Skeletal muscle tissue (tissue), 4 donors: Measurements from ENCODE around the gene IGIP. TPM values are rescaled to one million over a fixed set of nuclear protein-coding genes. Genes with fewer than 3 reads are reported as not detected.
A peak's percentile ranks its signal among the peaks of the same experiment; 100 is the strongest.

ENCODE experiments used
- H3K27ac ChIP-seq: one replicate; pipeline ENCODE4 v1.7.0; 2013; ENCODE audit warnings: mild to moderate bottlenecking, low read depth, low read length, inconsistent platforms
- H3K27me3 ChIP-seq, 3 donors: one replicate each; pipeline ENCODE4 v1.7.0; 2013; ENCODE audit warnings: low read length in 3 of 3; ENCODE audit not compliant: control insufficient read depth in 3 of 3, insufficient read depth in 3 of 3
- H3K36me3 ChIP-seq, 3 donors: one replicate each; pipeline ENCODE4 v1.7.0; 2013; ENCODE audit warnings: low read length in 3 of 3; ENCODE audit not compliant: control insufficient read depth in 3 of 3, insufficient read depth in 3 of 3
- H3K4me1 ChIP-seq, 3 donors: one replicate each; pipeline ENCODE4 v1.7.0; 2013; ENCODE audit warnings: low read length in 3 of 3, mild to moderate bottlenecking in 3 of 3; ENCODE audit not compliant: control insufficient read depth in 3 of 3, insufficient read depth in 3 of 3
- H3K4me3 ChIP-seq, 3 donors: one replicate each; pipeline ENCODE4 v1.7.0; 2013; ENCODE audit warnings: low read length in 3 of 3
- H3K9ac ChIP-seq, 3 donors: one replicate each; pipeline ENCODE4 v1.7.0; 2013; ENCODE audit warnings: low read length in 3 of 3, mild to moderate bottlenecking in 3 of 3, moderate library complexity in 2 of 3, low read depth in 1 of 3
- H3K9me3 ChIP-seq, 3 donors: one replicate each; pipeline ENCODE4 v1.7.0; 2013; ENCODE audit warnings: low read length in 3 of 3; ENCODE audit not compliant: control insufficient read depth in 3 of 3
- total RNA-seq: library from RNA; depleted of rRNA; stranded (reverse); fragments of >200 nt; gene quantifications from one replicate; pipeline ENCODE4 v1.2.3, GENCODE V29; 2014
- donor health status: Osteomylitis.

IGIP gene
- total RNA-seq, 1 donor from 2014 or later: 5.7 TPM

DNA sequence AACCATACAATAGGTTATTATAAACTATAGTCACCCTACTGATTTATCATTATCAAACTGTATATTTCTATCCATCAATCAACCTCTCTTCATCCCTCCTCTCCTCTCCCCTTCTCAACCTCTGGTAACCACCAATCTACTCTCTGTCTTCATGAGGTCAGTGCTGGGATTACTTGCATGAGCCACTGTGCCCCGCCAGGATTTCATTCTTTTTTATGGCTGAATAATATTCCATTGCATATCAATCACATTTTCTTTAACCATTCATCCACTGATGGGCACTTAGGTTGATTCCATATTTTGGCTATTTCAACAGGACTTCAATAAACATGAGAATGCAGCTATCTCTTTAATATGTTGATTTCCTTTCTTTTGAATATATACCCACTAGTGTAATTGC lies 22.6 kb upstream of the IGIP start:
- Histone ChIP-seq H3K36me3 (no peaks in the 10 kb centered on the region), H3K9ac (no peak overlapping the region), H3K4me1 (peaks cover 8 to 10% (median 10%) of the 10 kb centered on the region in 3 donors), H3K27me3 (no peaks in the 10 kb centered on the region), H3K4me3 (no peak overlapping the region), H3K9me3 (no peaks in the 10 kb centered on the region), H3K27ac (no peak overlapping the region)

DNA sequence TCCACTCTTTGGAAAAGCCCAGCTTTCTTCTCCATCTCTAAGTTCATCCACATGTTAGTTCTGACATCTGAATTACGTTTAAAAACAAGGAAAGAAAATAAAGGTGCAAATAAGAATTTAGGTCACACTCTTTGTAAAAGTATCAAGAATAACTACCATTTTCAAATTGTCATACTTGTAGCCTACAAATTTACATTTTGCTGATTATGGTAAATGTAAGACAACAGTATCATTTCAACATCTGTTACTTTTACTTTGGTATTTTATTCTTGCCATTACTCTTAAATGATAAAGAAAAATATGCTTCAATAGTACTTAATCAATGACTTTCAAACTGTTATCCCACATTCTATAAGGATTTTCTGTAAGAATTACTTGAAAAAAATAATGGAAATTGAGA lies 21.6 kb upstream of the IGIP start:
- Histone ChIP-seq H3K27me3 (no peaks in the 10 kb centered on the region), H3K4me3 (no peak overlapping the region), H3K36me3 (no peaks in the 10 kb centered on the region), H3K27ac (no peak overlapping the region), H3K4me1 (peaks cover 16 to 20% (median 16%) of the 10 kb centered on the region in 3 donors), H3K9ac (no peak overlapping the region), H3K9me3 (no peaks in the 10 kb centered on the region)

DNA sequence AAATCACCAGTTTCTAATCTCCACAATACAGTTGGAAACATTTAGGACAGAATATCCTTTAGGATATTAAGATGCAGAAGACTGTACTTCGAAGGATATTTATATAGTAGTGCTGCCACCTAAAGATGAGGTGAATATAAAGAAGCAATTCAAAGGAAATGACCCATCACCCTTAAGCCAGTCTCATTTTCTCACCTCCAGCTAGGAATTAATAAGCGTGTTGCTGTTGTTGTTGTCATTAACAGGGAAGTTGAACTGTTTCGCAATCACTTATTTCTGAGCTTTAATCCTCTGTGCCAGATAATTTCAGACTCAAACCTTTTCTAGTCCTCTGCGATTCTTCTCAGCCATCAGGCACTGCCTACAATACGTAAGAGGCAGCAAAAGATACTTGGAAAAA lies 19.6 kb upstream of the IGIP start:
- Histone ChIP-seq H3K27ac (peak overlapping the region; percentile 100), H3K27me3 (no peaks in the 10 kb centered on the region)

DNA sequence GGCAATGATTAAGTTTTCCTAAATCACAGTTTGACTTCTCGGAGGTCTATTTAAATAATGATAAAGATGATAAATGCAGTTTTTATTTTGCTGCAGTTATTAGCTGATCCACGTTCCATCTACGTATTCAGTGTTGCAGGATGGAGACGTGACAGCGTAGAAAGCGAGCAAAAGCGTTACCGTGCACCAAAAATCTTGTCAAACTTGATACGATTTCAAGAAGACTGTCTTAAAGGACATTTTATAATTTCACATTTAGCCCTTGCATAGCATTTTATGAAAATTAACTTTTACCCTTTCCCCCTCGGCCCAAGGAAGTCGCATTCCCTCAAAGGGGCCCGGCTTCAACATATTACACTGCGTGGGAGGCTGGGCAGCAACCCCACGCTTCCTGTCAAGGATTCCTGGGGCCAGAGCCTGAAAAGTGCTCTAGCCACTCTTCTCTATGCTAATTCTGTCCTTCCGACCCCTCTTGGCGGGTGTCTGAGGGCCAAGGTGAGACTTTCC lies 18.9 kb upstream of the IGIP start:
- peaks cover 18 to 29% (median 24%) of the 10 kb centered on the region in 3 donors for H3K4me1 ChIP-seq
- H3K4me3 ChIP-seq: peak overlapping the region; percentile 73 to 93 (median 87)
- H3K27me3 ChIP-seq: no peaks in the 10 kb centered on the region
- no peaks in the 10 kb centered on the region for H3K9me3 ChIP-seq
- H3K9ac ChIP-seq: peak overlapping the region; percentile 99 to 100 (median 99)
- H3K36me3 ChIP-seq: no peaks in the 10 kb centered on the region
- peak overlapping the region; percentile 100 for H3K27ac ChIP-seq

More for the DNA sequence above, 19.6 kb upstream of the IGIP start:
- Histone ChIP-seq H3K36me3 (no peaks in the 10 kb centered on the region), H3K9ac (peak overlapping the region in 1 of 3 donors; percentile 99), H3K9me3 (no peaks in the 10 kb centered on the region), H3K4me1 (peaks cover 18 to 23% (median 22%) of the 10 kb centered on the region in 3 donors), H3K4me3 (no peak overlapping the region)

DNA sequence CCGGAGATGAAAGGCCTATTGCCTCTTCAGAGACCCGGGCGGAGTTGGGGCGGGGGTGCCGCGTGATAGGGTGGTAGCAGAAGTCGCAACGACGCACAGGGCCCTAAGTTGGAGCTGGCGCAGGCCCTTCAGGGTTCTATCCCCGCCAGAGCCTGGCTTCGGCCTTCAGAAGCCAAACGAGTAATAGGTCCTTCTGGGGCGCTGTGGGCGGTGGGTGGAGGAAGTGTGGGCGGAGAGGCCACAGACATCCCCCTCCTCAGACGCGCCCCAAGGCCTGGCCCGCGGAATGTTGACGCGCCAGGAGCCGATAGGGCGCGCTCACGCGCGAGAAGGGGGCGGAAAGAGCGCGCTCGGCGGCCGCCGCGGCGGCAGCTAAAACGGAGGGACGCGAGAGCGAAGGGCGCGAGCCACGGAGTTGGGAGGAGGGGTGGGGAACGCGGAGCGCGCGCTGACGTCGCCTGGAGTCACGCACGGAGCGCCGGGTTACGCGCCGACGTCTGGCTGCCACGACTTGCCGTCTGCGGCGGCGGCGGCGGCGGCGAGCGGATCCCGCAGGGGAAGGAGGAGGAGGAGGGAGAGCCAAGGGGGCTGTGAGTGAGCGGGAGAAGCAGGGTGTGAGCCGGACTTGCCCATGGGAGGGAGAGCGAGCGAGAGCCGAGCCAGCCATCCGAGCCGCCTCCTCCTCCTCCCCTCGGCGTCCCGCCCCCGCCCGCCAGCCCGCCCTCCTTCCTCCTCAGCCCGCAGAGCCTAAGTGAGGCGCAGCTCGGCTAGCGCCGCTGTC lies 18.2 kb upstream of the IGIP start:
- Histone ChIP-seq H3K27ac (peak overlapping the region; percentile 100), H3K36me3 (no peaks in the 10 kb centered on the region), H3K4me1 (peaks cover 18 to 35% (median 30%) of the 10 kb centered on the region in 3 donors), H3K27me3 (no peaks in the 10 kb centered on the region), H3K9ac (peak overlapping the region; percentile 99 to 100 (median 99)), H3K4me3 (peak overlapping the region; percentile 73 to 93 (median 87)), H3K9me3 (no peaks in the 10 kb centered on the region)

DNA sequence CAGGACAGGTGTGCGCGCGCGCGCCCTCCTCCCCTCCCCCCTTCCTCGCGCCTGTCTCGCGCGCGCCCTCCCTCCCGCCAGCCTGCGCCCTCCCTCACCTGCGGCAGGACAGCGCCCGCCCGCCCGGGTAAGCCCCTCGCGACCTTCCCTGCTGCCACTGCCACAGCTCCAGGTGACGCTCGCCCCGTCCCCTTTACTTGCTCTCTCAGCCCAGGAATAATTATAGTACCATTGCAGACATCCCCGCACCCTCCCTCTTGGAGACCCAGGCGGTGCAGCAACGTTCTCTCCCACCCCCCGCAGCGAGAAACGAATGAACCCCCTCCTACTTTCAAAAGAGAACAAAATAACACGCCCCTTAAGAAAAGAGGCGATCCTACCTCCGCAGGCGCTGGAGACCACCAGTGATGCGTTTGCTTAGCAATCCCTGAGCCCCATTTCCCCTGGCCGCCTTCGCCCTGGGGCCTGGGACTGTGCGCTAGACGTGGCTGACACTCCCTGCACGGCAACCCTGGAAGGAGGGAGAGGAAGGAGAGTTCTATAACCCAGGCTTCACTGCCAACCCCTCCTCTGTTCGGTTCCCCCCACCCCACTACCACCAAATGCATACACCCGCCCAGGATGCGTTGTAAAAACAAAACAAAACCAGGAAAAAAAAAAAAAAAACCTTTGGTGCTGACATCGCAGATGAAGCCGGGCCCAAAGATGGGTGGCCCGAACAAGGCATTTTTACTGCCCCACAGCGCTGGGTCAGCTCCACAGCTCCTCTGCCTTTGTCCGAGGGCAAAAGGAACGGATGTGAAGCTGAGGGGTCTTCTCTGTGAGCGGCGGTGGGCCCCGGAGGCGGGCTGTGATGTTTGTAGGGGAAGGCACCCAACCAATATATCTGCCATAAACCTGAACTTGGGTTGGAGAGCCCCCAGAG lies 17.4 kb upstream of the IGIP start:
- peak overlapping the region; percentile 100 for H3K27ac ChIP-seq
- no peaks in the 10 kb centered on the region for H3K36me3 ChIP-seq
- peak overlapping the region; percentile 89 to 100 (median 91) for H3K9ac ChIP-seq
- H3K27me3 ChIP-seq: no peaks in the 10 kb centered on the region
- peaks cover 24 to 42% (median 36%) of the 10 kb centered on the region in 3 donors for H3K4me1 ChIP-seq
- no peaks in the 10 kb centered on the region for H3K9me3 ChIP-seq
- H3K4me3 ChIP-seq: peak overlapping the region; percentile 87 to 93 (median 91)

DNA sequence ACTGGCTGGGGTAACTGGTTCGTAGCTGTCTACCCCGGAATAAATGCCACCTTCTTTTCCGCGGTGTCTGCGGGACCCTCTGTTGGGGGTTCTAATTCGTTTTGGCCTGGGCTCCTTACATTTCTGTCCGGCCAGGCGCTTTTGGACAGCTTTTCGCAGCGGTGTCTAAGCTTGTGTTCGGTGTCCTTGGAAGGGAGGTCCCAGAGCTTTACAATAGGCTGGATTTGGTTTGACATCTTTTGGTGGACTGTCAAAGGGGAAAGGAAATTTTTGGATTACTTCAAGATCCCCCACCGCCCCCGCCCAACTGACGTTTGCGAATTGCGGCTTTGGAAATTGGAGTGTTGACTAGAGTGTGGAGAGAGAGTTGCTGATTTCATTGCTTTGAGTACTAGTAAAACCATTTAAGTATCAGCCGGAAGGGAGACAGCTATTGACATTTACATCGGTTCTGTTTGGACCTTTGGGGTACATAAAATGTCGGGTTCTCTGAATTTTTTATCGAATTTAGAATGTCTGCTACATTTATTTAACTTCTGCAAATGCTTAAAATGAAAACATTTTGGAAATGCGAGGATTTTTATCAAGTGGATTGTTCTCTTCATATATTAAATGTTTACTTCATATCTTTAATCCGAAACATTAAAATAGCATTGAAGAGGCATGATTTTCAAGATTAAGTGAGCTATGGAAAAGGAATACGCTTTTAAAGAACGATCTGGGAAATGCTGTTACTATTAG lies 16.5 kb upstream of the IGIP start:
- Histone ChIP-seq H3K9ac (peak overlapping the region; percentile 89 to 100 (median 91)), H3K4me3 (peak overlapping the region; percentile 87 to 93 (median 91)), H3K4me1 (peaks cover 25 to 44% (median 37%) of the 10 kb centered on the region in 3 donors), H3K9me3 (no peaks in the 10 kb centered on the region), H3K27me3 (no peaks in the 10 kb centered on the region), H3K27ac (peak overlapping the region; percentile 100), H3K36me3 (no peaks in the 10 kb centered on the region)

DNA sequence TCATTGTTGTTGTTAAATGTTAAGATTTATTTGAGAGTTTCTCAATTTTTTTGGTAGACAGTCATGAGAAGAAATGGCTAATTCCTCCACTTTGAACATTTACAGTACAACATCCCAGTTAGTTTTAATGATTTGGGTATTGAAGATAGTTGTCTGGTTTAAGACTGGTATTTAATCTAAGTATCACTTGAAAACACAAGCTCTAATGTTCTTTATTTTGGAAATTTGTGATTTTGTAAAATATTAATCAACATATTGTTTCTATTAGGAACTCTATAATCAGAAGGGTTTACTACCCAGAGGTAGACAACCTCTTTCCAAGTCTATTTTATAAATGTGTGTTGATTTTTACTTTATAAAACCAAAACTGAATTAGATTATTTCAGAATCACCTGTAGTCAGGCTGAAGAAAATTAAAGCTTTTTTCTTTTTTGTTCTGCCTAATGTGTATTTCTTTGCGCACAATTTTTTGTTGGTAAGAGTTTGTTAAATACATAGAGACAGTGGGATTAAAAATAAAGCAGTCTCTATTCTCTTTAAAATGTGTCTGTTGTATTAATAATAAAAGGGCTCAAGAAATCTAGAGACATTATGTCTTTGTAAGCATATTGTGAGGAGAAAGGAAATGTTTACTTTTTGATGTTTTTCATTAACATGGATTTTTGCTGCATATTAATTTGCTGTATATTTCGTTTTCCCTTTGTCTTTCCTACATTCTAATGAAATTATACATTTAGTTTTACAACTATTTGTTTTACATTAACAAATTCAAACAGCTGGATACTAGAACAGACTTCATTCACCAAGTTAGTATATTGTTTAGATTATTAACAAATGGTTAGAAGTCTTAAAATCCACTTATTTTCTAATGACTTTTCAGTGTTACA lies 15.7 kb upstream of the IGIP start:
- Histone ChIP-seq H3K9ac (no peak overlapping the region), H3K27ac (no peak overlapping the region), H3K4me3 (peak overlapping the region in 1 of 3 donors; percentile 27), H3K9me3 (no peaks in the 10 kb centered on the region), H3K36me3 (no peaks in the 10 kb centered on the region), H3K4me1 (peaks cover 30 to 52% (median 41%) of the 10 kb centered on the region in 3 donors), H3K27me3 (no peaks in the 10 kb centered on the region)

DNA sequence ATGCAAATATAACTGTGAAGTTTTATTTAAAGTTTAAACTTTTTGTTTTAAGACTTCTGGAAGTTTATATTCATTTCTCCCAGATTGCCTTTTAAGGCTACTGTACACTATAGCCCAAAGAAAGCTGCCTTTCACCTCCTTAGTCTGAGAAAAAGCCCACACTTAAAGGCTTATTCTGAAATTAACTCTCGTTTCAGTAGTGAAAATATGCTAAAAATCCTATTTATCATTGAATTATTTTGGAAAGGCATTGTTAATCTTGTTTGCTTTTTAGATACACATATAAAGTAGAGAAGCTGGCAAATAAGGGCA lies 15.1 kb upstream of the IGIP start:
- Histone ChIP-seq H3K27ac (no peak overlapping the region), H3K9me3 (no peaks in the 10 kb centered on the region), H3K4me1 (peaks cover 33 to 53% (median 47%) of the 10 kb centered on the region in 3 donors), H3K9ac (no peak overlapping the region), H3K4me3 (no peak overlapping the region), H3K36me3 (no peaks in the 10 kb centered on the region), H3K27me3 (no peaks in the 10 kb centered on the region)
